Trophoblast cell (in vitro differentiated cells and primary cell): Measurements from ENCODE around the gene CBFA2T3.
A peak's percentile ranks its signal among the peaks of the same experiment; 100 is the strongest.

Experiments used
- DNase-seq, 2 donors: peaks; one replicate each; pipeline ENCODE4 v3.0.0-alpha.2; 2016
- H2AFZ ChIP-seq: 2 replicates; pipeline ENCODE4 v1.6.1; 2013; ENCODE audit warnings: low read length, moderate library complexity, mild to moderate bottlenecking; ENCODE audit not compliant: insufficient read depth, poor library complexity
- H2AK5ac ChIP-seq: 2 replicates; pipeline ENCODE4 v1.6.1; 2013; ENCODE audit warnings: mild to moderate bottlenecking, low read length
- H2BK120ac ChIP-seq: 2 replicates; pipeline ENCODE4 v1.6.1; 2013; ENCODE audit warnings: low read length, mild to moderate bottlenecking, moderate library complexity; ENCODE audit not compliant: insufficient read depth, poor library complexity
- H2BK12ac ChIP-seq: 2 replicates; pipeline ENCODE4 v1.6.1; 2013; ENCODE audit warnings: mild to moderate bottlenecking, low read length, moderate library complexity
- H2BK5ac ChIP-seq: 2 replicates; pipeline ENCODE4 v1.6.1; 2013; ENCODE audit warnings: low read length, low read depth, moderate library complexity, mild to moderate bottlenecking; ENCODE audit not compliant: poor library complexity
- H3K14ac ChIP-seq: 2 replicates; pipeline ENCODE4 v1.6.1; 2013; ENCODE audit warnings: mild to moderate bottlenecking, low read length
- H3K18ac ChIP-seq: 2 replicates; pipeline ENCODE4 v1.6.1; 2013; ENCODE audit warnings: mild to moderate bottlenecking, low read length
- H3K23ac ChIP-seq: 2 replicates; pipeline ENCODE4 v1.6.1; 2013; ENCODE audit warnings: low read length
- H3K27ac ChIP-seq: 2 replicates; pipeline ENCODE4 v1.5.1; 2013; ENCODE audit warnings: low read depth, mild to moderate bottlenecking, inconsistent platforms, low read length, moderate library complexity
- H3K27me3 ChIP-seq: 2 replicates; pipeline ENCODE4 v1.6.1; 2013; ENCODE audit warnings: inconsistent platforms, mild to moderate bottlenecking, low read length, moderate library complexity; ENCODE audit not compliant: insufficient read depth
- H3K36me3 ChIP-seq, 2 experiments: 1 replicate in 1 of 2; 2 replicates in 1 of 2; pipeline ENCODE4 v1.6.1; 2013; ENCODE audit warnings: low read length in 2 of 2, mild to moderate bottlenecking in 2 of 2, moderate library complexity in 1 of 2; ENCODE audit not compliant: insufficient read depth in 2 of 2, control insufficient read depth in 1 of 2
- H3K4ac ChIP-seq: 2 replicates; pipeline ENCODE4 v1.6.1; 2013; ENCODE audit warnings: low read depth, mild to moderate bottlenecking, low read length, moderate library complexity
- H3K4me1 ChIP-seq, 2 experiments: 1 replicate in 1 of 2; 2 replicates in 1 of 2; pipeline ENCODE4 v1.6.1; 2013; ENCODE audit warnings: low read length in 2 of 2, mild to moderate bottlenecking in 2 of 2, moderate library complexity in 1 of 2; ENCODE audit not compliant: insufficient read depth in 2 of 2, control insufficient read depth in 1 of 2
- H3K4me2 ChIP-seq: 2 replicates; pipeline ENCODE4 v1.6.1; 2013; ENCODE audit warnings: inconsistent platforms, mild to moderate bottlenecking, low read length, moderate library complexity
- H3K4me3 ChIP-seq: 2 replicates; pipeline ENCODE4 v1.5.1; 2013; ENCODE audit warnings: mild to moderate bottlenecking, low read depth, low read length, inconsistent platforms
- H3K79me1 ChIP-seq: one replicate; pipeline ENCODE4 v1.6.1; 2013; ENCODE audit warnings: low read length
- H3K79me2 ChIP-seq: 2 replicates; pipeline ENCODE4 v1.6.1; 2013; ENCODE audit warnings: low read length, mild to moderate bottlenecking; ENCODE audit not compliant: control insufficient read depth, insufficient read depth, poor library complexity
- H3K9ac ChIP-seq: 2 replicates; pipeline ENCODE4 v1.6.1; 2013; ENCODE audit warnings: mild to moderate bottlenecking, low read length
- H3K9me3 ChIP-seq: 2 replicates; pipeline ENCODE4 v1.6.1; 2013; ENCODE audit warnings: low read depth, mild to moderate bottlenecking, control low read depth, inconsistent platforms, low read length; ENCODE audit not compliant: insufficient read depth
- H4K12ac ChIP-seq: 2 replicates; pipeline ENCODE4 v1.6.1; 2013; ENCODE audit warnings: low read depth, mild to moderate bottlenecking, low read length, moderate library complexity
- H4K8ac ChIP-seq: 2 replicates; pipeline ENCODE4 v1.6.1; 2013; ENCODE audit warnings: low read depth, mild to moderate bottlenecking, low read length, moderate library complexity
- H4K91ac ChIP-seq: one replicate; pipeline ENCODE4 v1.6.1; 2013; ENCODE audit warnings: low read depth, mild to moderate bottlenecking, low read length, moderate library complexity
- WGBS: extraction: QIAGEN DNeasy Blood & Tissue Kit; methylation state at CpG from one replicate; pipeline ENCODE4 v1.1.7; 2013; ENCODE audit warnings: missing lambda C conversion rate; ENCODE audit not compliant: insufficient read length, insufficient coverage; ENCODE audit errors: extremely low coverage; 5-methylcytosine and 5-hydroxymethylcytosine counted together

The CBFA2T3 gene

GRCh38 chr16:88976366-88977017, 515 bp downstream of the CBFA2T3 start:
- no peaks in the 10 kb centered on the region for H3K4me1 ChIP-seq
- H2BK12ac ChIP-seq, result no peak overlapping the region
- H3K14ac ChIP-seq, result no peak overlapping the region
- H3K9ac ChIP-seq, result no peak overlapping the region
- H2BK5ac ChIP-seq, result no peak overlapping the region
- H3K79me2 ChIP-seq, result no peaks in the 10 kb centered on the region
- no peak overlapping the region for H4K12ac ChIP-seq
- H3K79me1 ChIP-seq, result no peaks in the 10 kb centered on the region
- H3K36me3 ChIP-seq, result no peaks in the 10 kb centered on the region
- H3K18ac ChIP-seq, result no peak overlapping the region
- peaks cover 2% of the 10 kb centered on the region for H3K9me3 ChIP-seq
- H3K23ac ChIP-seq, result no peak overlapping the region
- H3K4me2 ChIP-seq, result no peak overlapping the region
- DNase-seq, result no peak
- H3K4me3 ChIP-seq, result peak overlapping the region; percentile 14
- no CpG with 5 or more reads among the region's 23 CpGs for WGBS
- no peak overlapping the region for H2AFZ ChIP-seq
- no peak overlapping the region for H3K27ac ChIP-seq
- H4K91ac ChIP-seq, result no peak overlapping the region
- no peak overlapping the region for H2BK120ac ChIP-seq
- no peak overlapping the region for H3K4ac ChIP-seq
- H2AK5ac ChIP-seq, result no peak overlapping the region
- H4K8ac ChIP-seq, result no peak overlapping the region
- no peaks in the 10 kb centered on the region for H3K27me3 ChIP-seq

- H2AK5ac ChIP-seq, result no peak overlapping the region
- no peak overlapping the region for H2BK120ac ChIP-seq
- no peak overlapping the region for H3K14ac ChIP-seq
- no peak overlapping the region for H3K4ac ChIP-seq
- no peak overlapping the region for H2AFZ ChIP-seq
- no peak overlapping the region for H3K4me3 ChIP-seq
- DNase-seq, result no peak
- no peak overlapping the region for H4K8ac ChIP-seq
- no peaks in the 10 kb centered on the region for H3K9me3 ChIP-seq
- no peak overlapping the region for H2BK5ac ChIP-seq
- no peak overlapping the region for H4K12ac ChIP-seq
- no peak overlapping the region for H3K4me2 ChIP-seq
- no peaks in the 10 kb centered on the region for H3K36me3 ChIP-seq
- no peak overlapping the region for H3K9ac ChIP-seq
- H3K23ac ChIP-seq, result no peak overlapping the region
- no peaks in the 10 kb centered on the region for H3K79me2 ChIP-seq
- H4K91ac ChIP-seq, result no peak overlapping the region
- no peaks in the 10 kb centered on the region for H3K79me1 ChIP-seq
- H2BK12ac ChIP-seq, result no peak overlapping the region
- no peaks in the 10 kb centered on the region for H3K27me3 ChIP-seq
- no peaks in the 10 kb centered on the region for H3K4me1 ChIP-seq
- H3K27ac ChIP-seq, result no peak overlapping the region
- H3K18ac ChIP-seq, result no peak overlapping the region
- WGBS, result no CpG with 5 or more reads among the region's 25 CpGs
These were observed 1.4 kb downstream of the CBFA2T3 start for GRCh38 chr16:88975511-88976061.

DNA sequence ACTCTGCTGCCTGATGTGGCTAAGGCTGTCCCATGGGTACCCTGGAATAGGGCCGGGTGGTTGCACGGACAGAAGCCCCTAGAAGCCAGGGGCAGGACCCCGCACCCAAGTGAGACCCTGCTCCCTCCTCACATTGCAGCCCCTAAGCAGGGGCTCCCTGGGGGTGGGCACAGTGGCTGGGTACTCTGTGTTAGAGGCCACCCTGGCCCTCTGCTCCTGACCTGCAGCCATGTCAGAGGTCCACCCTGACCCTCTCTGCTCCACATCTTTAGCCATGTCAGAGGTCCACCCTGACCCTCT, 2.1 kb downstream of the CBFA2T3 start:
- Histone ChIP-seq H3K79me1 (no peaks in the 10 kb centered on the region), H3K4me1 (no peaks in the 10 kb centered on the region), H3K79me2 (no peaks in the 10 kb centered on the region), H3K14ac (no peak overlapping the region), H2AFZ (no peak overlapping the region), H4K91ac (no peak overlapping the region), H4K12ac (no peak overlapping the region), H3K23ac (no peak overlapping the region), H2AK5ac (no peak overlapping the region), H3K9ac (no peak overlapping the region), H3K36me3 (no peaks in the 10 kb centered on the region), H3K27me3 (no peaks in the 10 kb centered on the region), H3K9me3 (no peaks in the 10 kb centered on the region), H2BK120ac (no peak overlapping the region), H3K4ac (no peak overlapping the region), H2BK5ac (no peak overlapping the region), H4K8ac (no peak overlapping the region), H3K4me3 (no peak overlapping the region), H3K18ac (no peak overlapping the region), H2BK12ac (no peak overlapping the region), H3K4me2 (no peak overlapping the region), H3K27ac (no peak overlapping the region)
- no CpG with 5 or more reads among the region's 3 CpGs for WGBS
- DNase-seq, result no peak

- Histone ChIP-seq H3K79me2 (no peaks in the 10 kb centered on the region), H3K23ac (no peak overlapping the region), H2BK12ac (no peak overlapping the region), H3K4ac (no peak overlapping the region), H3K18ac (no peak overlapping the region), H3K4me2 (no peak overlapping the region), H3K4me1 (no peaks in the 10 kb centered on the region), H2AK5ac (no peak overlapping the region), H4K12ac (no peak overlapping the region), H2AFZ (no peak overlapping the region), H3K27ac (no peak overlapping the region), H4K8ac (no peak overlapping the region), H3K4me3 (no peak overlapping the region), H3K27me3 (no peaks in the 10 kb centered on the region), H3K14ac (no peak overlapping the region), H3K79me1 (no peaks in the 10 kb centered on the region), H2BK120ac (no peak overlapping the region), H3K9ac (no peak overlapping the region), H3K36me3 (no peaks in the 10 kb centered on the region), H3K9me3 (no peaks in the 10 kb centered on the region), H2BK5ac (no peak overlapping the region), H4K91ac (no peak overlapping the region)
- no CpG with 5 or more reads among the region's 27 CpGs for WGBS
- no peak for DNase-seq
These were observed 2.7 kb downstream of the CBFA2T3 start for GRCh38 chr16:88974080-88974915.
